Central memory CD4-positive, alpha-beta T cell (primary cell): ENCODE results near the gene CCDC70.
A peak's percentile ranks its signal among the peaks of the same experiment; 100 is the strongest.
"Not testable (repeated sequence)": the region's sequence is repeated elsewhere in the genome, so short reads cannot be mapped to it uniquely, and the experiment has no call there.

Experiments
- DNase-seq: peaks from one replicate; pipeline ENCODE4 v3.0.0; 2022

Gene CCDC70

DNA sequence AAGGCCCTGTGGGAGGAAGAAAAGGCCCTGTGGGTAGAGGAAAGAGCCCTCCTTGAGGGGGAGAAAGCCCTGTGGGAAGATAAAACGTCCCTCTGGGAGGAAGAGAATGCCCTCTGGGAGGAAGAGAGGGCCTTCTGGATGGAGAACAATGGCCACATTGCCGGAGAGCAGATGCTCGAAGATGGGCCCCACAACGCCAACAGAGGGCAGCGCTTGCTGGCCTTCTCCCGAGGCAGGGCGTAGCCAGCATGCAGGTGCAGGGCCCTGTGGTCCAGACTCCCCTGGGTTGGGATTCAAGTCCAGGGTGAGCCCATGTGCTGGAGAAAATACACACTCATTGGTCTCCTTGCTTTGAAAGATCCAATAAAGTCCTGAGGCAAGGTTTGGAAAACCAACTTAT is 4.1 kb downstream of the CCDC70 start:
- no peak for DNase-seq

DNA sequence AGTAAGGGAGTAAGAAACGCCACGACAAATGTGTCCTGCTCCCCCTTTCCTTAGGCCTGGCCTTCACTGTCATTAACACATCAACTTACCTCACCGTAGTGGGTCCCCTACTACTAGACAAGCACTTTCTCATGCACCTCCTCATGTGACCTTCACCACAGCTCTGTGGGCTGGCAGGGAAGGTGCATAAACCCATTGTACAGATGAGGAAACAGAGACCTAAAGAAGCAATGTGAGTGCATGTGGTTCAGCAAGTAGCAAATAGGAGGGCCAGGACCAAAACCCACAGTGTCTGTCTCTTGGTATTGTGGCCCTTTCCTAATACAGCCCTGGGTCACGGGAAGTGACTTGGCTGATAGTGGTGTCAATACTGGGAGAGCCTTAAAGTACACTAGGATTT is 5.3 kb downstream of the CCDC70 start:
- DNase-seq = no peak

- no peak for DNase-seq
Measured at GRCh38 chr13:51869916-51870315, 8.1 kb downstream of the CCDC70 start.

DNA sequence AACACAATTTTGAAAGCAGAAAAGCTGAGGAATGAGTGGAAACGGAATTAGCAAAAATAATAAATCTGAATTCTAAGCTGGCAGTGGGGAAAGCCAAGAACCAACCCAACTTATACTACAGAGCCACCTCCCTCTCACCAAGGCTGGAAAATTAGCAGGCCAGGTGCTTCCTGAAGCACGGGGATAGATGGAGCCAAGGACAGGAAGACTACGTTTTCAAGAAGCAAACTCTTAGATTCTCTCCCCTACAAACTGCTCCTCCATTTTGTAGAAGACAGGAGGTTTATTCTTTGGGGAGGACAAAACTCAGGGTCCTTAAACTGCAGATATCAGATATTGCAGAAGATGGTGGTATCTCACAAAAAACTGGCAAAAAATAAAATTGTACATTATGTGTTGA is 8.8 kb downstream of the CCDC70 start:
- no peak for DNase-seq

DNA sequence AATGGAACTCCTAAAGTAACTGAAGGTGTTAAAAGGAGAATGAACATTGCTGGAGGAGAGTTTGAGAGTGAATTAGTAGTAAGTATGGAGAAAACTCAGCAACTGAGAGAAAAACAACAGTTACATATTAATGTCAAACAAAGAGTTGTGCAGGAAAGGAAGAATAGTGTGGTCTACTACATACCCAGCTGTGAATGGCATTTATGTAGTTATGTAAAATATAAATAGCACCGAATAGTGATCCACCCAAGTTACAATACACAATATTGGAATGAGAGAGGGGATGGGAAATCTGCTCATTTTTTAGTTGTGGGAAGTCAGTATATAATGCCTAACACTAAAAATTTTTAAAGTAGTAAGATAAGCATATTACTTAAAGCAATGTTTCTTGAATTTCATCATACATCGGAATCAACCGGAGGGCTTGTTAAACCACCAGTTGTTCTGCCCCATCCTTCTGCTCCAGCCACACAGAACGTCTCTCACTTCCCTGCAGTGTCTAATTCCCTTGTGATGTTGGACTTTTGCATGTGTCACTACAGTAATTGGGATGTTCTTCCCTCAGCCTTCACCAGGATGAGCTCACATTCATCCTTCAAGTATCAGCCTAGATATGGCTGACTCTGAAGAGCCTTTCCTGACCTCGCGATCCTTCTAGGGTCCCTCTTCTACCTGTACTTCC is 11.5 kb downstream of the CCDC70 start:
- no peak for DNase-seq

GRCh38 chr13:51873837-51874236 is 12.1 kb downstream of the CCDC70 start:
- DNase-seq = no peak

- no peak for DNase-seq
Measured at GRCh38 chr13:51874651-51875050, 12.9 kb downstream of the CCDC70 start.

DNA sequence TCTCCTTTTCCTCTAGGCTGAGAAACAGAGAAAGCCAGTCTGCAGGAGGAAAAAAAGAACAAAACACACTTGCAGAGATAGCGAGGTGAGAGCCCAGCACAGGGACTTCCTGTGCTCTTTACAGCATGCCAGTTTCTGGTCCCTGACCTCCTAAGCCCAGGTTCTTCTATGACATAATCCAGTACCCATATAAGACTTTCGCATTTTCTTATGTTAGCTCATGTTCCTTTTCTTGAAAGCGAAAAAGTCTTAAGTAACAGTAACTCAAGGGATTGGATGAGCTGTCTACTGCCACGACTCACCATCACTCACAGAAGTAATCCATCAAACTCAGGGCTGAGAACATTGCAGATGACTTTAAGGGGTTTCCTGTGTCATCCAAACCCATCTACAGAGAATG is 17.4 kb downstream of the CCDC70 start:
- no peak for DNase-seq

DNA sequence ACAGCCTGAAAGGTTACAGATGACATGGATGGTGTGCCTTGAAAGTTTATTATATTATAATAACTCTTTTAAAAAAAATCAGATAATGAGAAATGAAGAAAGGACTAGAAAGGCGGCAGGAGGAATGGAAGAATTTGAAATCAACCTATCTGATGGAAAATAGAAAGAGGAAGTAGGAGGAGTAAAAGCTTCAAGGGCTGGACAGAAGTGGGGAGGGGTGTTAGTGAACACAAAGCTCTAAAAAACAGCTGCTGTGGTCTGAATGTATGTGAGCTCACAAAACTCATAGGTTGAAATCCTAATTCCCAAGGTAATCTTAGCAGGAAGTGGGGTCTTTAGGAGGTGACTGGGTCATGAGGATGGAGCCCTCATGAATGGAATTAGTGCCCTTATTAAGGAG is 19.5 kb downstream of the CCDC70 start:
- no peak for DNase-seq

- no peak for DNase-seq
Measured at GRCh38 chr13:51882570-51883225, 20.9 kb downstream of the CCDC70 start.

DNA sequence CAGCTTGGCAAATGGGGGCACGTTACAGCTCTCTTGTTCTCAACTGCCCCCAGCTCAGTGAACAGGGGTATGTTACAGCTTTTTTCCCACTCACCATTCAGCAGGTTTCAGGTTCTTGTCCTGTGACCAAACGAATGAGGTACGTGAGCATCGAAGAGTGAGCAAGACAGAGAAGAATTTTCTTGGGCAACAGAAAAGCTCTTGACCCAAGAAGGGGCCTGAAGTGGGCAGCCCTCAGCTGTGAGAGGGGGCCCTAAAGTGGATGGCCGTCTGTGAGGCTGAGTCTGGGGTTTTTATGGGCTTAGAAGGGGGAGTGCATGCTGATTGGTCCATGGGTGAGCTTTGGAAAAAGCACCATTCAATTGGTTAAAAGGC is 21.4 kb downstream of the CCDC70 start:
- no peak for DNase-seq

GRCh38 chr13:51885651-51886050 is 23.9 kb downstream of the CCDC70 start:
- DNase-seq = no peak

DNA sequence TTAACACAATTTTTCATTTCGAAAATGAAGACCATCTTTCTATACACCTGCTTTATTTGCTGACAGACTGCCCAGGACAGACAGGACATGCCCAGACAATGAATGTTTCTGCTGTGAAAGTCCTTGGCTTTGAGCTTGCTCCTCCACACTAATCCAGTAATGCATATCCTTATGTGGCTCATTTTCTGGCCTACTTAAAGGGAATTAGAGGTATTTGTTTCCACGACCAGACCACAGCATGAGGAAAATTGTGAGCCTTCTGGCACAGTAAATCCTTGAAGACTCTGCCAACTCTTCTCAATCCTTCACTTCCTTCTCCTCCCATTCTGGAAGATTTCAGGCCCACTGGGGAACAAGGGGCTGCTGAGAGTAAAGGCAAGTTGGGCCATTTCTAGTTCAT is 25.7 kb downstream of the CCDC70 start:
- DNase-seq = no peak

- DNase-seq = no peak
Measured at GRCh38 chr13:51892657-51893056, 30.9 kb downstream of the CCDC70 start.

GRCh38 chr13:51894239-51894638 is 32.5 kb downstream of the CCDC70 start:
- DNase-seq = no peak

GRCh38 chr13:51895906-51896888 is 34.4 kb downstream of the CCDC70 start:
- peak; percentile 38 for DNase-seq

DNA sequence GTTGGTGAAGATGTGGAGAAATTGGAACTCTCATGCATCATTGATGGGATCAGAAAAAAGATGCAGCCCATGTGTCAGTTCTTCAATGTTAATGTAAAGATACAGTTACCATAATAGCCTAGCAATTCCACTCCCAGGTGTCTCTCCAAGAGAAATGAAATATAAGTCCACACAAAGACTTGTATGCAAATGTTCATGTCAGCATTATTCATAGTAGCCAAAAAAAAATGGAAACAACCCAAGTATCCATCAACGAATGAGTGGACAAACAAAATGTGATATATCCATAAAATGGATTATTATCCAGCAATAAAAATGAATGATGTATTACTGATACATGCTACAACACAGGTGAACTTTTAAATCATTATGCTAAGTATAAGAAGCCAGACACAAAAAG is 38.7 kb downstream of the CCDC70 start:
- DNase-seq = no peak

DNA sequence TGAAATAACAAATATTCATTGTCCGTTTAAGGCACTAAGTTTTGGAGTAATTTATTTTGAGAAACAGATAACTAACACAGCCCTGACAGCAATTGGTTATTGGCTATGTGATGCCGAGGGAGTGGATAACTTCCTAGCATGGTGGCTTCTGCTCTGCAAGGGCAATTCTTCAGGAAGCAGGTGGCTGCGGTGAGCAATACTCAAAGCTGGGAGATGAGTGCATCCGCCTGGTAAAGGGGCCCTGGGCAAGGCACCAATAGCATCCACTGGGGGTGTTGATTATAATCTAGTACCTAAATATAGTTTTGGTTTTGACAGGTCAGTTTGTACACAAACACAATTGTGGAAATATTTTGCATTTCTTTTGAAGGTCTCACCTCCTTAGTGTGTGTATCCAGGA is 41.0 kb downstream of the CCDC70 start:
- DNase-seq = no peak

- DNase-seq = no peak
Measured at GRCh38 chr13:51905787-51906186, 44.0 kb downstream of the CCDC70 start.

- DNase-seq = no peak
Measured at GRCh38 chr13:51906581-51906980, 44.8 kb downstream of the CCDC70 start.

GRCh38 chr13:51907040-51907732 is 45.4 kb downstream of the CCDC70 start:
- DNase-seq = no peak

DNA sequence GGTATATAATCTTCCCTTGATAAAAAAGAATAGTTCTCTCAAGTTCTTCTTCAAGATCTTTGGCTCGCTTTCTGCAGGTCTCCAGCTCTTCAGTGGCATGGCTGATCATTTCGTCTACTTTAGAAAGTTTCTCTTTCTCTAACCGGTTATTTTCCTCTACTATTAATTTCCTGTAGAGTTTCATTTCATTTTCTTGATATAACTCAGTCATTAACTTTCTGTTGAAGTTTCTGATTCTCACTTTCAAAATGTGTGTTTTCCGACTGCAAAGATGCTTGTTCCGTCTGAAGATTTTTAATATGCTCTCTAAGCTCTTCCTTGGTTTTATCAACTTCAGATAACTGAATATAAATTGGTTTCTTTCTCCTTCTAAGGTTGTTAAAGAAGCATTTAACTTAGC is 47.5 kb downstream of the CCDC70 start:
- DNase-seq = not testable (repeated sequence)

GRCh38 chr13:51910508-51910907 is 48.7 kb downstream of the CCDC70 start:
- DNase-seq = no peak
